PC-3 (cell line): ENCODE data around the gene PXMP4.

ENCODE experiments used
- EZH2 ChIP-seq: fragments of 300-600 bp; sonication (generic); IDR thresholded peaks from one replicate; pipeline ENCODE4 v1.6.1; 2017; ENCODE audit warnings: antibody characterized with exemption, mild to moderate bottlenecking, low read length; ENCODE audit not compliant: unreplicated experiment
- TF ChIP-seq, protein P1 (sequence below): fragments of 300-600 bp; sonication (generic); conservative IDR thresholded peaks from 2 replicates; pipeline ENCODE4 v1.5.1; 2017; ENCODE audit warnings: antibody characterized with exemption, low read depth, mild to moderate bottlenecking, low read length

DNA sequence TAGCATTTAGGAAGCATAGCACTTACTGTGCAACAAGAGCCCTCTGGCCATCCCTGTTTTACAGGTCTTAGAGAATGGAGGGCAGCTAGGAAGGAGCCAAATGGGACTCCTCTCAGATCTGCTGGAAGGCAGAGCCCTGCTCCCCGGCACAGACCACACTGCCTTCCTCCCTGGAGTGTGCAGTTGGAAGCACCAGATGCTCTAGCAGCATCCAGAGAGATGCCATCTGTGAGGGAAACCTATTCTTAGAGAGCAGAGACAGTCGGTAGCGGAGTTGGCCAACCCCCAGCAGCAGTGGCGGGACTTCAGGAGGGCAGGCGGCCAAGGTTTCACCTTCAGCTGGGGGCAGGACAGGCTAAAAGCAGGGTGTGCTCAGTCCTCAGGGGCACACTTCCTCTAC is 17.2 kb downstream of the PXMP4 start:
- TF ChIP-seq, protein P1, sequence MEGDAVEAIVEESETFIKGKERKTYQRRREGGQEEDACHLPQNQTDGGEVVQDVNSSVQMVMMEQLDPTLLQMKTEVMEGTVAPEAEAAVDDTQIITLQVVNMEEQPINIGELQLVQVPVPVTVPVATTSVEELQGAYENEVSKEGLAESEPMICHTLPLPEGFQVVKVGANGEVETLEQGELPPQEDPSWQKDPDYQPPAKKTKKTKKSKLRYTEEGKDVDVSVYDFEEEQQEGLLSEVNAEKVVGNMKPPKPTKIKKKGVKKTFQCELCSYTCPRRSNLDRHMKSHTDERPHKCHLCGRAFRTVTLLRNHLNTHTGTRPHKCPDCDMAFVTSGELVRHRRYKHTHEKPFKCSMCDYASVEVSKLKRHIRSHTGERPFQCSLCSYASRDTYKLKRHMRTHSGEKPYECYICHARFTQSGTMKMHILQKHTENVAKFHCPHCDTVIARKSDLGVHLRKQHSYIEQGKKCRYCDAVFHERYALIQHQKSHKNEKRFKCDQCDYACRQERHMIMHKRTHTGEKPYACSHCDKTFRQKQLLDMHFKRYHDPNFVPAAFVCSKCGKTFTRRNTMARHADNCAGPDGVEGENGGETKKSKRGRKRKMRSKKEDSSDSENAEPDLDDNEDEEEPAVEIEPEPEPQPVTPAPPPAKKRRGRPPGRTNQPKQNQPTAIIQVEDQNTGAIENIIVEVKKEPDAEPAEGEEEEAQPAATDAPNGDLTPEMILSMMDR = no peak
- TF ChIP-seq EZH2 = no peak
